BLaER1 treated with 17β-estradiol and CSF1 and Interleukin-3, amounts not matched to agents 10 nM and 100 nM (cell line): Measurements from ENCODE around the gene SLC51A.

Experiments used
- H3K27ac ChIP-seq, 11 experiments: shearing (Covaris generic); formaldehyde crosslinking; 2 replicates each; pipeline ENCODE4 v1.8.1; 2022
- H3K27me3 ChIP-seq, 11 experiments: shearing (Covaris generic); formaldehyde crosslinking; 2 replicates each; pipeline ENCODE4 v1.8.1; 2022
- H3K36me3 ChIP-seq, 11 experiments: shearing (Covaris generic); formaldehyde crosslinking; 2 replicates each; pipeline ENCODE4 v1.8.1; 2022
- H3K4me1 ChIP-seq, 10 experiments: shearing (Covaris generic); formaldehyde crosslinking; 2 replicates each; pipeline ENCODE4 v1.8.1; 2022
- H3K4me2 ChIP-seq, 11 experiments: shearing (Covaris generic); formaldehyde crosslinking; 2 replicates each; pipeline ENCODE4 v1.8.1; 2022
- H3K4me3 ChIP-seq, 10 experiments: shearing (Covaris generic); formaldehyde crosslinking; 2 replicates each; pipeline ENCODE4 v1.8.1; 2022
- H3K9ac ChIP-seq, 11 experiments: shearing (Covaris generic); formaldehyde crosslinking; 2 replicates each; pipeline ENCODE4 v1.8.1; 2022
- H3K9me3 ChIP-seq, 11 experiments: shearing (Covaris generic); formaldehyde crosslinking; replicated peaks in 1 of 11; 2 replicates each; pipeline ENCODE4 v1.8.1; 2022
- H4K20me1 ChIP-seq, 11 experiments: shearing (Covaris generic); formaldehyde crosslinking; 2 replicates each; pipeline ENCODE4 v1.8.1; 2022
- Cebpa-rat ChIP-seq, 11 experiments: shearing (Covaris generic); IDR thresholded peaks; 2 replicates each; pipeline ENCODE4 v1.8.1; 2022

Gene SLC51A

GRCh38 chr3:196189566-196190347 lies 26.6 kb upstream of the SLC51A start:
- no peak overlapping the region for H3K4me3 ChIP-seq
- H3K27me3 ChIP-seq = no peaks in the 10 kb centered on the region
- peak overlapping the region in 4 of 11 experiments; percentile 2 to 43 (median 22); a peak in 6 of 22 replicates for H3K9ac ChIP-seq
- no peaks in the 10 kb centered on the region for H3K36me3 ChIP-seq
- no peak for TF ChIP-seq Cebpa-rat (IDR thresholded peaks at IDR 0.05)
- peak overlapping the region in 10 of 11 experiments; percentile 1 to 95 (median 32); a peak in 15 of 22 replicates for H3K27ac ChIP-seq
- H3K9me3 ChIP-seq = no peaks in the 10 kb centered on the region
- H3K4me1 ChIP-seq = peaks cover 68 to 89% (median 75%) of the 10 kb centered on the region in 10 experiments
- no peaks in the 10 kb centered on the region for H4K20me1 ChIP-seq
- peak overlapping the region; percentile 20 to 77 (median 62) for H3K4me2 ChIP-seq

- Histone ChIP-seq H3K36me3 (no peaks in the 10 kb centered on the region), H3K4me3 (no peak overlapping the region), H3K9me3 (no peaks in the 10 kb centered on the region), H3K4me1 (peaks cover 59 to 95% (median 81%) of the 10 kb centered on the region in 10 experiments), H3K27me3 (no peaks in the 10 kb centered on the region), H4K20me1 (no peaks in the 10 kb centered on the region), H3K9ac (peak overlapping the region; percentile 55 to 85 (median 69)), H3K27ac (peak overlapping the region; percentile 69 to 95 (median 88)), H3K4me2 (peak overlapping the region; percentile 61 to 90 (median 78))
- no peak for TF ChIP-seq Cebpa-rat (IDR thresholded peaks at IDR 0.05)
Observed at GRCh38 chr3:196192036-196192523, 24.3 kb upstream of the SLC51A start.

- Histone ChIP-seq H3K9ac (peak overlapping the region; percentile 55 to 85 (median 69)), H3K4me1 (peaks cover 57 to 92% (median 81%) of the 10 kb centered on the region in 10 experiments), H4K20me1 (no peaks in the 10 kb centered on the region), H3K36me3 (no peaks in the 10 kb centered on the region), H3K4me3 (no peak overlapping the region), H3K27ac (peak overlapping the region; percentile 69 to 95 (median 88)), H3K27me3 (no peaks in the 10 kb centered on the region), H3K9me3 (no peaks in the 10 kb centered on the region), H3K4me2 (peak overlapping the region; percentile 61 to 90 (median 78))
- no peak for TF ChIP-seq Cebpa-rat (IDR thresholded peaks at IDR 0.05)
Observed at GRCh38 chr3:196192524-196193051, 23.7 kb upstream of the SLC51A start.

- TF ChIP-seq Cebpa-rat (IDR thresholded peaks at IDR 0.05) = no peak
- Histone ChIP-seq H3K27me3 (no peaks in the 10 kb centered on the region), H3K4me3 (no peak overlapping the region), H3K4me1 (peaks cover 63 to 89% (median 85%) of the 10 kb centered on the region in 10 experiments), H3K4me2 (peak overlapping the region; percentile 61 to 90 (median 78)), H4K20me1 (no peaks in the 10 kb centered on the region), H3K9me3 (no peaks in the 10 kb centered on the region), H3K9ac (peak overlapping the region; percentile 44 to 85 (median 69)), H3K27ac (peak overlapping the region; percentile 69 to 95 (median 88)), H3K36me3 (no peaks in the 10 kb centered on the region)
Observed at GRCh38 chr3:196193133-196193735, 23.1 kb upstream of the SLC51A start.

GRCh38 chr3:196193736-196194541 lies 22.4 kb upstream of the SLC51A start:
- no peaks in the 10 kb centered on the region for H4K20me1 ChIP-seq
- H3K36me3 ChIP-seq = no peaks in the 10 kb centered on the region
- H3K4me2 ChIP-seq = peak overlapping the region; percentile 61 to 90 (median 78)
- H3K9me3 ChIP-seq = no peaks in the 10 kb centered on the region
- no peaks in the 10 kb centered on the region for H3K27me3 ChIP-seq
- H3K4me3 ChIP-seq = no peak overlapping the region; a peak in 1 of 20 replicates
- peaks cover 60 to 93% (median 81%) of the 10 kb centered on the region in 10 experiments for H3K4me1 ChIP-seq
- H3K27ac ChIP-seq = peak overlapping the region; percentile 69 to 95 (median 88)
- peak overlapping the region; percentile 44 to 85 (median 69); a peak in 21 of 22 replicates for H3K9ac ChIP-seq
- TF ChIP-seq Cebpa-rat (IDR thresholded peaks at IDR 0.05) = 0 out of 22 replicates have a peak, but pooled peaks of 1 of the 11 experiments have one; percentile 23

GRCh38 chr3:196194542-196194915 lies 21.8 kb upstream of the SLC51A start:
- H3K4me2 ChIP-seq = peak overlapping the region; percentile 61 to 90 (median 78); a peak in 21 of 22 replicates
- H4K20me1 ChIP-seq = no peaks in the 10 kb centered on the region
- TF ChIP-seq Cebpa-rat (IDR thresholded peaks at IDR 0.05) = no peak
- no peaks in the 10 kb centered on the region for H3K27me3 ChIP-seq
- no peaks in the 10 kb centered on the region for H3K9me3 ChIP-seq
- H3K4me1 ChIP-seq = peaks cover 54 to 87% (median 75%) of the 10 kb centered on the region in 10 experiments
- no peak overlapping the region; a peak in 1 of 20 replicates for H3K4me3 ChIP-seq
- H3K27ac ChIP-seq = peak overlapping the region; percentile 69 to 95 (median 88)
- H3K9ac ChIP-seq = peak overlapping the region in 10 of 11 experiments; percentile 44 to 85 (median 70); a peak in 16 of 22 replicates
- no peaks in the 10 kb centered on the region for H3K36me3 ChIP-seq

- no peak for TF ChIP-seq Cebpa-rat (IDR thresholded peaks at IDR 0.05)
- H3K27me3 ChIP-seq = no peaks in the 10 kb centered on the region
- H3K4me1 ChIP-seq = peaks cover 48 to 78% (median 65%) of the 10 kb centered on the region in 10 experiments
- H3K9me3 ChIP-seq = no peaks in the 10 kb centered on the region
- H4K20me1 ChIP-seq = no peaks in the 10 kb centered on the region
- peak overlapping the region in 7 of 11 experiments; percentile 19 to 95 (median 90); a peak in 10 of 22 replicates for H3K27ac ChIP-seq
- peak overlapping the region in 6 of 11 experiments; percentile 26 to 88 (median 61); a peak in 7 of 22 replicates for H3K4me2 ChIP-seq
- no peak overlapping the region for H3K4me3 ChIP-seq
- H3K9ac ChIP-seq = peak overlapping the region in 4 of 11 experiments; percentile 15 to 85 (median 52); a peak in 4 of 22 replicates
- H3K36me3 ChIP-seq = no peaks in the 10 kb centered on the region
Observed at GRCh38 chr3:196195664-196196265, 20.6 kb upstream of the SLC51A start.

- no peaks in the 10 kb centered on the region for H3K27me3 ChIP-seq
- peak overlapping the region in 4 of 11 experiments; percentile 24 to 41 (median 31); a peak in 3 of 22 replicates for H3K9ac ChIP-seq
- no peaks in the 10 kb centered on the region for H3K36me3 ChIP-seq
- no peaks in the 10 kb centered on the region for H3K9me3 ChIP-seq
- H3K4me2 ChIP-seq = peak overlapping the region in 8 of 11 experiments; percentile 5 to 53 (median 28); a peak in 15 of 22 replicates
- H3K4me1 ChIP-seq = peaks cover 40 to 71% (median 56%) of the 10 kb centered on the region in 10 experiments
- TF ChIP-seq Cebpa-rat (IDR thresholded peaks at IDR 0.05) = no peak
- H3K4me3 ChIP-seq = no peak overlapping the region
- H3K27ac ChIP-seq = 0 out of 22 replicates have a peak overlapping the region, but pooled peaks of 1 of the 11 experiments have one; percentile 18
- no peaks in the 10 kb centered on the region for H4K20me1 ChIP-seq
Observed at GRCh38 chr3:196197524-196197923, 18.8 kb upstream of the SLC51A start.
